GM12878 (cell line): ENCODE measurements around the gene TYRP1. TPM values are rescaled to one million over a fixed set of nuclear protein-coding genes. Genes with fewer than 3 reads are reported as not detected.

Source experiments
- ATAC-seq: fragments of 200-7000 bp; cut with Tn5 transposase; 3 replicates; pipeline ENCODE4 v1.9.1; 2020; ENCODE audit warnings: mild to moderate bottlenecking, moderate library complexity
- BruUV-seq: library from RNA; stranded (reverse); fragments of 400-500 nt; replicated peaks from 2 replicates; lab custom pipeline; 2021; lab: Mats Ljungman, UMichigan
- CTCF ChIA-PET: fragments of 300-600 bp; sonication (Branson Sonifier 250); formaldehyde crosslinking; extraction: SDS; loops from one replicate; lab custom pipeline; 2021; ENCODE audit warnings: inconsistent platforms; lab: Yijun Ruan, JAX
- POLR2A ChIA-PET: fragments of 350-600 bp; formaldehyde crosslinking; extraction: SDS; loops from one replicate; lab custom pipeline; 2021; ENCODE audit warnings: inconsistent platforms; lab: Charles Lee
- RAD21 ChIA-PET: fragments of 300-600 bp; sonication (Branson Sonifier 250); formaldehyde crosslinking; loops from one replicate; lab custom pipeline; 2023; ENCODE audit warnings: antibody characterized with exemption; ENCODE audit not compliant: unreplicated experiment; lab: Charles Lee
- SMC1A ChIA-PET: fragments of 300-600 bp; sonication (Branson Sonifier 250); formaldehyde crosslinking; loops from one replicate; lab custom pipeline; 2023; ENCODE audit not compliant: unreplicated experiment, uncharacterized antibody; lab: Charles Lee
- DNase-seq: peaks from one replicate; pipeline ENCODE4 v3.0.0-alpha.2; 2011; ENCODE audit warnings: low read depth, low spot score
- FAIRE-seq: peaks from 3 replicates; lab custom pipeline; 2011; peaks lifted over from hg19 to GRCh38; lab: Jason Lieb, UNC
- H2AFZ ChIP-seq: 2 replicates; pipeline ENCODE4 v1.6.0; 2011; ENCODE audit warnings: low read depth, low read length, control low read depth; ENCODE audit not compliant: control insufficient read depth
- H3K27ac ChIP-seq: 2 replicates; pipeline ENCODE4 v1.5.1; 2011; ENCODE audit warnings: control low read depth; ENCODE audit not compliant: control insufficient read depth, insufficient read depth
- H3K27me3 ChIP-seq, 2 experiments: replicated peaks in 1 of 2; 2 replicates each; pipeline versions ENCODE4 v1.6.0 to v1.6.1; 2011; ENCODE audit warnings: low read length in 1 of 2; ENCODE audit not compliant: control insufficient read depth in 2 of 2, insufficient read depth in 2 of 2
- H3K36me3 ChIP-seq, 2 experiments: 2 replicates each; pipeline ENCODE4 v1.5.1; 2011; ENCODE audit warnings: low read length in 1 of 2; ENCODE audit not compliant: control insufficient read depth in 2 of 2, insufficient read depth in 2 of 2
- H3K4me1 ChIP-seq: 2 replicates; pipeline ENCODE4 v1.6.1; 2011; ENCODE audit warnings: mild to moderate bottlenecking, low read length, moderate library complexity, mixed read lengths; ENCODE audit not compliant: control insufficient read depth, insufficient read depth
- H3K4me2 ChIP-seq: 2 replicates; pipeline ENCODE4 v1.6.0; 2011; ENCODE audit warnings: control low read depth; ENCODE audit not compliant: control insufficient read depth, insufficient read depth
- H3K4me3 ChIP-seq: fragments of 200-600 bp; sonication (generic); 2 replicates; pipeline ENCODE4 v1.5.1; 2016
- H3K79me2 ChIP-seq: 2 replicates; pipeline ENCODE4 v1.6.0; 2011; ENCODE audit warnings: low read length; ENCODE audit not compliant: control insufficient read depth, insufficient read depth
- H3K9ac ChIP-seq: 2 replicates; pipeline ENCODE4 v1.8.0; 2011; ENCODE audit warnings: low read length, control low read depth, mixed read lengths; ENCODE audit not compliant: control insufficient read depth, insufficient read depth
- H3K9me3 ChIP-seq: replicated peaks from 3 replicates; pipeline ENCODE4 v1.5.1; 2011; ENCODE audit warnings: mild to moderate bottlenecking, low read length; ENCODE audit not compliant: control insufficient read depth, insufficient read depth
- H4K20me1 ChIP-seq: 2 replicates; pipeline ENCODE4 v1.6.0; 2011; ENCODE audit not compliant: control insufficient read depth, insufficient read depth
- HCFC1 ChIP-seq: fragments of 150-350 bp; IDR thresholded peaks from 2 replicates; pipeline ENCODE4 v1.6.1; 2014; ENCODE audit warnings: low read length
- JUND ChIP-seq: IDR thresholded peaks from 2 replicates; pipeline ENCODE4 v1.6.1; 2012; ENCODE audit warnings: low read depth, mild to moderate bottlenecking, low read length, improper control_type of control experiment, moderate library complexity
- PAX5 ChIP-seq: IDR thresholded peaks from 2 replicates; pipeline ENCODE4 v1.6.1; 2011; ENCODE audit warnings: low read depth, low read length, borderline replicate concordance
- RAD21 ChIP-seq: IDR thresholded peaks from 2 replicates; pipeline ENCODE4 v1.6.1; 2011; ENCODE audit warnings: mild to moderate bottlenecking, low read depth, low read length, moderate library complexity; ENCODE audit not compliant: insufficient read depth
- SMC3 ChIP-seq: IDR thresholded peaks from 2 replicates; pipeline ENCODE4 v1.6.1; 2011; ENCODE audit warnings: low read length, improper control_type of control experiment, borderline replicate concordance
- SRF ChIP-seq, 2 experiments: IDR thresholded peaks; 2 replicates each; pipeline ENCODE4 v1.6.1; 2011; ENCODE audit warnings: low read depth in 2 of 2, low read length in 2 of 2, mild to moderate bottlenecking in 1 of 2, moderate library complexity in 1 of 2
- WGBS: methylation state at CpG from one replicate; pipeline ENCODE4 v1.1.6; 2016; ENCODE audit warnings: low lambda C conversion rate; ENCODE audit not compliant: insufficient replicate concordance, insufficient coverage; ENCODE audit errors: missing lambda C conversion rate; 5-methylcytosine and 5-hydroxymethylcytosine counted together
- in situ Hi-C: fragments of 300-500 bp; cut with MboI; formaldehyde crosslinking; loops from 9 replicates; pipeline ENCODE4 v1.14.3; 2018; ENCODE audit warnings: mixed read lengths
- intact Hi-C: fragments of 100-400 bp; cut with micrococcal nuclease; formaldehyde crosslinking; loops from one replicate; pipeline ENCODE4 v1.14.2; 2022; ENCODE audit not compliant: unreplicated experiment
- polyA plus RNA-seq, 11 experiments: library from polyadenylated mRNA; depleted of rRNA in 4 of 11; unstranded in 6 of 11; stranded (reverse) in 5 of 11; fragments of >200 nt; fragmentation: Nextera tagmentation in 4 of 11; fragmentation: Illumina TruSeq in 1 of 11; extraction: Ambion mirVana in 4 of 11; extraction: Trizol in 1 of 11; gene quantifications; 1 replicate in 1 of 11; 2 replicates in 10 of 11; pipeline versions ENCODE4 v1.2.1 to v1.2.3, GENCODE V29; 2011 to 2016; ENCODE audit warnings: inconsistent platforms in 2 of 11, missing spikeins in 2 of 11, low read depth in 1 of 11
- total RNA-seq, 4 experiments: library from RNA; depleted of rRNA in 3 of 4; stranded (reverse); fragments of >200 nt in 3 of 4; fragmentation: Illumina TruSeq in 1 of 4; extraction: Trizol in 1 of 4; gene quantifications; 2 replicates each; pipeline versions ENCODE4 v1.2.1 to v1.2.3, GENCODE V29; 2013 to 2021
- TF ChIP-seq, protein P1 (sequence below), 3 experiments: IDR thresholded peaks in 2 of 3; conservative IDR thresholded peaks in 1 of 3; 2 replicates each; pipeline ENCODE4 v1.5.1; 2011; ENCODE audit warnings: low read depth in 3 of 3, low read length in 3 of 3, mild to moderate bottlenecking in 3 of 3, control low read depth in 2 of 3, moderate library complexity in 2 of 3, inconsistent platforms in 1 of 3, mixed read lengths in 1 of 3; ENCODE audit not compliant: control insufficient read depth in 2 of 3, insufficient read depth in 1 of 3; ENCODE audit errors: extremely low read depth in 1 of 3

The TYRP1 gene
- total and polyA plus RNA-seq, 10 of the 15 experiments (the other 5 are each of a cell fraction or from before 2014, with no cell fraction given), result 0.01 TPM; not detected in 9

DNA sequence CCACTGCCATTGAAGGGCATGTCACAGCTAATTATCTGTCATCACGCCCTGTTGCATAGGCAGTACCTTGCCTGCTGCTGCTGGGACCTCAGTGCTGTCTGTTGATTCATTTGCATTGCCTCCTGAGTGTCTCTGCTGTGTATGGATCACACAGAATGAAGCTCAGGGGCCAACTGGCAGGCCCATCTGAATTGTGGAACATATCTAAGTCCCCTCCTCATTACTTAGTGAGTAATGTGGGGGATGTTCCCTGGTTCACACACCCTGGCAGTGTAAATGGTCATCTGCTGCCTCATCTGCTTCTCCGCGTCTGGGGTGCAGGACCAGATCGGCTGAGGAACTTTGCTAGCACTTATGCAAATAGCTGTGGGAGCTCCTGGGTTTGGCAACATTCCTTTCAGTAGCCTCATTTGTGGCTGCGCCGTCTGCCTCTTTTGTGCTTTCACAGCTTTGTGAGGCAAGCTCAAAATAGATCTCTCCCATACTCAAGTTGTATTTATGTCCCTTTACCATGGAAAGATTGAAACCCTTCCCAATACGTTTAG, 25.4 kb downstream of the TYRP1 start:
- POLR2A ChIA-PET, result no interaction called here
- no peak for FAIRE-seq
- DNase-seq, result no peak
- no peaks in the 10 kb centered on the region for H3K9me3 ChIP-seq
- no peak overlapping the region for H3K27ac ChIP-seq
- H3K36me3 ChIP-seq, result no peaks in the 10 kb centered on the region
- SMC1A ChIA-PET, result interaction anchor here (1.0 to 1.3 kb wide), 3 partner anchors 11 to 373 kb away, joined by 3 to 5 read pairs (median 4); no protein-coding TSS in a partner anchor
- no peak overlapping the region for H3K4me3 ChIP-seq
- WGBS, result 54% methylated on average over 7 of the region's 7 CpGs
- no peak for TF ChIP-seq HCFC1
- TF ChIP-seq JUND, result no peak
- TF ChIP-seq PAX5, result no peak
- ATAC-seq, result no peak
- no peak overlapping the region for H3K9ac ChIP-seq
- BruUV-seq, result no TSS peak
- RAD21 ChIA-PET, result interaction anchor here (1.0 to 2.6 kb wide), 2 partner anchors 34 to 371 kb away, joined by 3 to 12 read pairs; no protein-coding TSS in a partner anchor
- in situ Hi-C loops, result no loop called here
- H2AFZ ChIP-seq, result no peak overlapping the region
- H3K27me3 ChIP-seq, result no peaks in the 10 kb centered on the region
- H3K4me1 ChIP-seq, result no peaks in the 10 kb centered on the region
- H4K20me1 ChIP-seq, result no peaks in the 10 kb centered on the region
- intact Hi-C loops, result no loop called here
- H3K79me2 ChIP-seq, result no peaks in the 10 kb centered on the region
- H3K4me2 ChIP-seq, result no peak overlapping the region
- CTCF ChIA-PET, result interaction anchor here (0.6 to 3.2 kb wide), 13 partner anchors 10 to 393 kb away, joined by 3 to 19 read pairs (median 5); no protein-coding TSS in a partner anchor

DNA sequence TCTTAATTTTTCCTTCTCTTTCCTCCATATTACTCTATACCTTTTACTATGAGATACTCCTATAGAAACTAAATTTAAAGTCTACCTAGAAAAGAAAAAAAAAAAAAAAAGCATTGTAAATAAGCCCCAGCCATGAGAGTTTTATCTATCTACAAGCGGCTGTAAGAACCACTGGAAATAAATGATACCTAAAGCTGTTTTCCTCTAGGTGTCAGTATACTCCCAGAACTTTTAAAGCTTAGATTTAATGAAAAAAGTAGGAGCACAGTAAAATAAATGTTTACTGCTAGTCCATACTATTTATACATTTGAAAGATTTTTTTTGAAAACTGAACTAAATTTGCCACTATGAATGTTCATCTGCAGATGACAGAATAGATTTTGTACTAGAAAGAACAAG, 26.2 kb downstream of the TYRP1 start:
- POLR2A ChIA-PET, result no interaction called here
- H3K27me3 ChIP-seq, result no peaks in the 10 kb centered on the region
- FAIRE-seq (no peak), ATAC-seq (0 out of 3 replicates have a peak, but pooled peaks have one; percentile 35), DNase-seq (no peak)
- H3K36me3 ChIP-seq, result no peaks in the 10 kb centered on the region
- no peaks in the 10 kb centered on the region for H3K79me2 ChIP-seq
- H3K4me2 ChIP-seq, result no peak overlapping the region
- H3K27ac ChIP-seq, result no peak overlapping the region
- SMC1A ChIA-PET, result interaction anchor here (0.6 to 2.1 kb wide), 5 partner anchors 10 to 1008 kb away, joined by 3 to 12 read pairs (median 4); no protein-coding TSS in a partner anchor
- intact Hi-C loops, result no loop called here
- CTCF ChIA-PET, result interaction anchor here (0.6 to 3.2 kb wide), 14 partner anchors 9 to 371 kb away, joined by 3 to 19 read pairs (median 6); no protein-coding TSS in a partner anchor
- 43% methylated on average over 1 of the region's 1 CpG for WGBS
- H3K9ac ChIP-seq, result no peak overlapping the region
- H2AFZ ChIP-seq, result no peak overlapping the region
- no peaks in the 10 kb centered on the region for H4K20me1 ChIP-seq
- H3K4me1 ChIP-seq, result no peaks in the 10 kb centered on the region
- RAD21 ChIA-PET, result interaction anchor here (0.7 to 2.6 kb wide), 3 partner anchors 8 to 370 kb away, joined by 3 to 12 read pairs (median 3); no protein-coding TSS in a partner anchor
- no peak for TF ChIP-seq SRF (IDR thresholded peaks at IDR 0.05; ENCODE audit: low read depth in 2 of 2, low read length in 2 of 2)
- peak; percentile 30; the same call in 1 of the 2 replicates for TF ChIP-seq SMC3
- TF ChIP-seq, protein P1, sequence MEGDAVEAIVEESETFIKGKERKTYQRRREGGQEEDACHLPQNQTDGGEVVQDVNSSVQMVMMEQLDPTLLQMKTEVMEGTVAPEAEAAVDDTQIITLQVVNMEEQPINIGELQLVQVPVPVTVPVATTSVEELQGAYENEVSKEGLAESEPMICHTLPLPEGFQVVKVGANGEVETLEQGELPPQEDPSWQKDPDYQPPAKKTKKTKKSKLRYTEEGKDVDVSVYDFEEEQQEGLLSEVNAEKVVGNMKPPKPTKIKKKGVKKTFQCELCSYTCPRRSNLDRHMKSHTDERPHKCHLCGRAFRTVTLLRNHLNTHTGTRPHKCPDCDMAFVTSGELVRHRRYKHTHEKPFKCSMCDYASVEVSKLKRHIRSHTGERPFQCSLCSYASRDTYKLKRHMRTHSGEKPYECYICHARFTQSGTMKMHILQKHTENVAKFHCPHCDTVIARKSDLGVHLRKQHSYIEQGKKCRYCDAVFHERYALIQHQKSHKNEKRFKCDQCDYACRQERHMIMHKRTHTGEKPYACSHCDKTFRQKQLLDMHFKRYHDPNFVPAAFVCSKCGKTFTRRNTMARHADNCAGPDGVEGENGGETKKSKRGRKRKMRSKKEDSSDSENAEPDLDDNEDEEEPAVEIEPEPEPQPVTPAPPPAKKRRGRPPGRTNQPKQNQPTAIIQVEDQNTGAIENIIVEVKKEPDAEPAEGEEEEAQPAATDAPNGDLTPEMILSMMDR (IDR thresholded peaks at IDR 0.05 in 2 of 3, conservative IDR thresholded peaks at IDR 0.05 in 1 of 3; ENCODE audit: control insufficient read depth in 2 of 3, extremely low read depth in 1 of 3, insufficient read depth in 1 of 3, low read depth in 3 of 3, low read length in 3 of 3), result peak in 1 of 3 experiments; percentile 45; a peak in 1 of 6 replicates
- TF ChIP-seq RAD21, result peak; percentile 49
- no peak overlapping the region for H3K4me3 ChIP-seq
- no peaks in the 10 kb centered on the region for H3K9me3 ChIP-seq
- in situ Hi-C loops, result no loop called here
- no TSS peak for BruUV-seq
